ENCODE results near the gene MRPS27.

MRPS27 gene

DNA sequence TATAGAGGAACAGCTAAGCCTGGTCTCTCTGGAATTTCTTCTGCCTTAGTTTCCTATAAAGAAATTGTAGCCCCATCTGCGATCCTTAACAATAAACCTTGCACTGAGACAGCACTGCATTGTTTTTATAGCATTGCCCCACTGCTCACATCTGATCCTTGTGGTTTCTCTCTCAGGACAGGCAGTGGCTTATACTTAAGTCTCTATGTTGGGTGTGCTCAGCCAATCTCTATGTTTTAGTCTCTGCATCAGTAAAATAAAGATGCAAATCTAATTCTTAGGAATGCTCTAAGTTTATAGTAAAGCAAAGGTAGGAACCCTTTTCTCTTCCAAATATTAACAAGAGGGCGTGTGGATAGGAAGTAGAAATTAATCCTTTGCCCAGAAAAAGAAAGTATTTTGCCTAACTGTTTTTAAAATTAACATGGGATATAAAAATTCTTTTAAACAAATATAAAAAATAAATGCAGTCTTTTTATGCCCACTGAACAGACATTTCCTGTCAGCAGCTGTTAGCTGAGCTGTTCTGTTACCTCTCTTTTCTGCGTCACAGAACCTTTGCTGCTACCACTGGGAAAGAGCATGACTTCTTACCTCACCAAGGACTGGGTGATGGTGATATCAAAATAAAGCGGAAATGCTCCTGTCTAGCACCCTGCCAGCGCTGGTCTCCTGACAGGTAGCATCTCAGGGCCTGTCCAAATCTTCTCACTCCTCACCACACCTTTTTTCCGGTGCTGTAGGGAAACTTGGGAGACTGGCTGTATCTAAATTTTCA lies 29.5 kb downstream of the MRPS27 start:
- no peak for DNase-seq

DNA sequence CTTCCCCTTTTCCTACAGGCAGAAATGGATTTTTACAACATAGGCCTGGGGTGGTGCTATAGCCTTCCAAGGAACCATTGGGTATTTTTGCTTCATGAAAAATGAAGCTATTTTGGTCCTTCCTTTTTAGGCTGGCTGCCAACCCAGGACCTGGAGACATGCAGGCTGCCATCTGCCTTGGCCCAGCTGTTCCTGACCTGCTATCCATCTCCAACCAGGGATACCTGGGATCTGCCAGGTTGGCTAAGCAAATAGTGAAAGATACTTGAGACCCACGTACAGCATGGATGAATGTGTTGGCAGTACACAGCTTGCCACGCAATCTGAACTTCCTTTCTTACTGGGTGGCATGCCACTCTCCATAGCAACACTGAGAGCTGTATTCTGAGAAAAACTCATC lies 31.1 kb downstream of the MRPS27 start:
- DNase-seq, result no peak

DNA sequence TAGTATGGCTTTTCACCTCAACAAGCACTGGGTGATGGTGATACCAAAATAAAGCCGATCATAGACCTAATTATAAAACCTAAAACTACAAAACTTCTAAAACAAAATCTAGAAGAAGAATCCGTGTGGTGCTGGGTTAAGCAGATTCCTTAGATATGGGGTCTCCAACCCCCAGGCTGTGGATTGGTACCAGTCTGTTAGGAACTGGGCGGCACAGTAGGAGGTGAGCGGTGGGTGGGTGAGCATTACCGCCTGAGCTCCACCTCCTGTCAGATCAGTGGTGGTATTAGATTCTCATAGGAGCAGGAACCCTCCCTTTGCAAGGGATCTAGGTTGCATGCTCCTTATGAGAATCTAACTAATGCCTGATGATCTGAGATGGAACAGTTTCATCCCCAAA lies 33.2 kb downstream of the MRPS27 start:
- DNase-seq, result no peak

DNA sequence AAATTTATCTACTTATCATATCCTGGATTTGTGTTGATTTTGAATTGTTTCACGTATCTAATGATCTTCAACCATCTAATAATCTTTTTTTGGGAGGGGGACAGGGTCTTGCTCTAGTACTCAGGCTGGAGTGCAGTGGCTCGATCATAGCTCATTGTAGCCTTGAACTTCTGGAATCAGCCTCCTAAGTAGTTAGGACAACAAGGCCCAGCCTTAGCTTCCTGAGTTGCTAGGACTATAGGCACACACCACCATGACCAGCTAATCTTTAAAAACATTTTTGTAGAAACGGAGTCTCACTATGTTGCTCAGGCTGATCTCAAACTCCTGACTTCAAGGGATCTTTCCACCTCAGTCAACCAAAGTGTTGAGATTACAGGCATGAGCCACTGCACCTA lies 34.6 kb downstream of the MRPS27 start:
- DNase-seq, result no peak

DNA sequence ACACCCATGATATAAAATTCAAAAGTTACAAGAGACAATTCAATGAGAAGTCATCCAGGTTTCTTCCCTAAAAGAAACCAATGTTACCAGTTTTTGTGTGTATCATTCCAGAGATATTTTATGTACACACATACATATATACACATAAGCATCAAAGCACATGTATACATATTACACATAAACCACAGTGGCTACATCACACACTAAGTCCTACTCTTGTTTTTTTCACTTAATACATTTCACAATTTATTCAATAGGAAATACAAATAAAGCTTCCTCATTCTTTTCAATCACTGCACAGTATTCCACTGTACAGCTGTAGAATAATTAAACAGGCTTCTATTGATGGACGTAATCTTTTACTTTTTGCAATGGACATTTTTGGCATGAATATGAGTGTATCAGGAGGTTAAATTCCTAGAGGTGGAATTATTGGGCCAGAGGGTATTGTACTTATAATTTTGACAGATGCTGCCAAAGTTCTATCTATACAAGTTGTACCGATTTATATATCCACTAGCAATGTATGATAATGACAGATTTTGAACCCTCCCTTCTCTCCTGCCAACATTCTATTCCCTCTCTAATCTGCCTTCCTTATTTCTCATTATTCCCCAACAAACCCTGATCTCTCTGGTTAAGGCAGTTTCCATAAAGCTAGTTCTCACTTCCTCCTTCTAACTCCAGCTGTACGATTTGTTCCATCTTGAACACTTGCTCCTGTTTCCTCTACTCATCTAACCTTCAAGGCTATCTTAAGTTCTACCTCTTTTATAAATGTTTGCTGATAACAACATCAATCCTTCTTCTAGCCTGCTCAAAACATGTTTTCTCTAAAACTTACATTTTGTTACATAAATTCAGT lies 35.2 kb downstream of the MRPS27 start:
- no peak for DNase-seq

DNA sequence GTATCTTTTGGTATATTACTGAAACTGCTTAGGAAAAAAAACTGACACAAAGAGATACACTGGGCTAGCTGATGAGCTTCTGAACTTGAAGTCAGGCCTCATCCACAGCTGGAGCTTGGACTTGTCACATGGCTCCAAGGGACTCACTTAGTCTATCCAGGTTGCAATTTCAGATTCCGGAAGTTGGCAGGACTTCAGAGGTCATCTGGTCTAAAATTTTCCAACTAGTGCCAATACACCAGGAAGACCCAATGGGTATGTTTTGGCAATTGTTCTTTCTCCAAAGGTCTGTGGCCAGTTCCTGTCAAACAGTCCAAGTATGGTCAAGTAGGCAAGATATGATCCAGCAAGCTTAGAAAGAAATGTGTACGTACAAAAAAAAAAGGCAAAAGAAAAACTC lies 36.7 kb downstream of the MRPS27 start:
- no peak for DNase-seq

DNA sequence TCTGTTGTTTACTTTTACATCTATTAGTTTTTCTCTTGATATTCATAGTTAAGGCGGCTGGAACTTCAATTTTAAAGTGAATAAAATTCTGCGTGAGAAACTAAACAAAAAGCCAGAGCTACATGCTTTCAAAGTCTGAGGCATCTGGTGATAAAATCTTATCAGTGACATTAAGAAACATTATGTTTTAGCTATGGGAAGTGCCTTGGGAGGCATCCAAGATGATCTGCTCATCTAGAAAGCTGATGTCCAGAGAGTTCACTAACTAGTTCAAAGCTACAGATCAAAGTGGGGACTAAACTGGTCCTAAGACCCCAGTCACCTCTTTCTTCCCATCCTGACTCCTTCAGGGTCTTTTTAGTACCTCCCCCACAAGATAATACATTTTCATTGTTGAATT lies 37.2 kb downstream of the MRPS27 start:
- peak; percentile 54 for DNase-seq

DNA sequence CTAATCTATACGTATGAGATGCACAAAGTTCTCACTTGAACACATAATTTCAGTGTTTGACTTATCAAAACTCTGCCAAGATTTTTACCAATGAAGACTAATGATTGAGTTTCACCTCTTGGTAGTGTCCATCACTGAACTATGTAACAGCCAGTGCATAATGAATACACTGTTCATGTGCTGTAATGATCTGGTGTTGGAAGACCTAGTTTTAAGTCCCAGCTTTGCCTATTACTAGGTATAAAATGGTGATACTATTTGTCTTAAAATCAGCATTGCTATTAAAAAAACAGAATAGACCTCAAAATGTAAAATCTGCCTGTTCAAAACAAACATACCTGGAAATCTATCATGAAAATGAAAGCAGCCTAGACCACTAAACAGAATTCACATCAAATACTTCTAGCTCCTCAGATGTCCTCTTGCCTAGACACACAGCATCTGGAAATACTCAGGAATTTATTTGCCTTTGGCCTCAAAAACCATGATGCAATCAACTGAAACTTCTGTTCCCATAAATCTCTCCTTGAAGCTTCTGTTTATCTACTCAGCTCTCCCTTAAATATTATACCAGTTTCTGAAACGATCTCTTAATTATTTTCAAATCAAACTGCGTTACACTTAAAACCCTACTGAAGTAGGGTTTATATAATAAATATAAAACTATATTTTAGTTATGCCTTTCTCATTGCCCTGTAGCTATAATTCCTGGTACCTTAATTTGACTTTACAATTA lies 38.1 kb downstream of the MRPS27 start:
- DNase-seq, result peak; percentile 86

DNA sequence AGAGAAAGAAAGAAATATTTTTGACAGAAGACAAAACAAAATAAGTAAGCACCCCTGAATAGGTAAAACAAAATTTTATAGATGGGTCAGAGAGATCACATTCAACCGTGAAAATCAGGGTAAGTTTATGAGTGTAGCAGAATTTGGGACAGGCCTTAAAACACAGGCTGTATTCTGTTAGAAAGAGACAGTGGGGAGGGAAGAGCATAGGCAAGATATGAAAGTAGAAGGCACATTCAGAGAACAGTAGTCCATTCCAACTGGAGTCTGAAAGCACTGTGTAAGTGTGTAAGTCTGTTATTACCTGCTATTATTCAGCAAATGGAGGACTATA lies 38.6 kb downstream of the MRPS27 start:
- DNase-seq, result no peak

DNA sequence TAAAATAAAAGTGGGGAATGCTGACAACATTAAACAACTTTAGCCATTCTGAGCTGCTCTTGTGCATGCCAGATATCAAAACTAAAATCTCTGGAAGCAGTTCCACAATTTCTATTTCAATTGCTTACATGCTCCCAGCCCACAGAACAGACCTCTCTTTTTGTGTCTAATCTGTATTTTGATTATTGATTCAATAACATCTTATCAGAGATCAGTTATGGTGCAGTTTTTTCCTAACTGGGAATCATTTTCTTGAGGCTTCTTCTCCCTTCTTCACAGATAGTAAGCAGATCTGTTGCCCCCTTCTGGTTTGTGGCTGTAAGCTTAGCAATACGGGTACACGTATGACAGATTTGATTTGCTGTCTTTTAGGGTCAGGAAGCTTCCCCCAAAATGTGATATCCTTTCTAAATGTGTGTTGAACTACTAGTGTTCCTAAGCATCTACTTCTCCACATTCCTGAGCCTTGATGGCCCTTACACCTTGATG lies 39.4 kb downstream of the MRPS27 start:
- peak; percentile 42 for DNase-seq

DNA sequence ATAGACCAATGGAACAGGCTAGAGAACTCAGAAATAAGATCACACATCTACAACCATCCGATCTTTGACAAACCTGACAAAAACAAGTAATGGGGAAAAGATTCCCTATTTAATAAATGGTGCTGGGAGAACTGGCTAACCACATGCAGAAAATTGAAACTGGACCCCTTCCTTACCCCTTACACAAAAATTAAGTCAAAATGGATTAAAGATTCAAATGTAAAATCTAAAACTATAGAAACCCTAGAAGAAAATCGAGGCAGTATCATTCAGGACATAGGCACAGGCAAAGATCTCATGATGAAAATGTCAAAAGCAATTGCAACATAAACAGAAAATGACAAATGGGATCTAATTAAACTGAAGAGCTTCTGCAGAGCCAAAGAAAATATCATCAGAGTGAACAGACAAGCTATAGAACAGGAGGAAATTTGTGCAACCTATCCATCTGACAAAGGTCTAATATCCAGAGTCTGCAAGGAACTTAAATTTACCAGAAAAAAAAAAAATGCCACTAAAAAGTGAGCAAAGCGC lies 43.8 kb downstream of the MRPS27 start:
- no peak for DNase-seq

DNA sequence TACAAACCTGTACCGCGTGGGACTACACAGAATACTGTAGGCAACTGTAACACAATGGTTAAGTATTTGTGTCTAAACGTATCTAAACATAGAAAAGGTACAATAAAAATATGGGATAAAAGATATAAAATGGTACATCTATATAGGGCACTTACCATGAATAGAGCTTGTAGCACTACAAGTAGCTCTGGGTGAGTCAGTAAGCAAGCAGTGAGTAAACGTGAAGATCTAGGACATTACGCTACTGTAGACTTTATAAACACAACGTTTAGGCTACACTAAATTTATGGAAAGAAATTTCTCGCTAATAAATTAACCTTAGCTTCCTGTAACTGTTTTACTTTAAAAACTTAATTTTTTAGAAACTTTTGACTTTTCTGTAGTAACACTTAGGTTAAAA lies 46.5 kb downstream of the MRPS27 start:
- no peak for DNase-seq

DNA sequence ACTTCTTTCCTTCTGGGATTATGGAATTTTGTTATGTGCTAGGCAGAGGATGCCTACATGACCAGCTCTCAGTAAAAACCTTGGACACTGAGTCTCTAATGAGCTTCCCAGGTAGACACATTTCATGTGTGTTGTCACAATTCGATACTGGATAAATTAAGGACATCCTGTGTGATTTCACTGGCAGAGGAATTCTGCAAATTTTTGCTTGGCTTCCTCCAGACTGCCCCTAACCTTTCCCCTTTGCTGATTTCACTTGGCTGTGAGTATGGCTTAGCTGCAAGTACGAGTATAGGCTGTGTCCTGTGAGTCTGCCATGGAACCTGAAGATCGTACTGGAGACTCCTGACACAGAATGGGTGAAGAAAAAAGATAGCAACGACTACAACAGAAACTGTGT lies 47.6 kb downstream of the MRPS27 start:
- DNase-seq, result no peak

DNA sequence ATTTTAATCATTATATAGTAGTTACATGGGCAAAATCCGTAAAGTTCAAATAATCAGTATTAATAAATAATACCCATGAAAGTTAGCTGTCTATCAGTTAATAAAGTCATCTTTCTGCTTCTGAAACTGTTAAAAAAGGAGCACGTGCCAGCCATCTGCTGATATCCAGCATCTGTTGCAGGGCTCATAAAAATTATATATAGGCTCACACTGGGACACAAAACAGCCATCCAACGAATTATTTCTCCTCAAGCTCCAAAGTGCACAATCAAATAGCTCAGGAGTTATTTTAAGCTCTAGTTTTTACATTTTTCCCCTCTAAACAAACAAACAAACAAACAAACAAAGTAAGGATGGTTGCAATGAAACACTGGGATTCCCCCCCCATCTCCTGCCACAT lies 48.3 kb downstream of the MRPS27 start:
- no peak for DNase-seq

DNA sequence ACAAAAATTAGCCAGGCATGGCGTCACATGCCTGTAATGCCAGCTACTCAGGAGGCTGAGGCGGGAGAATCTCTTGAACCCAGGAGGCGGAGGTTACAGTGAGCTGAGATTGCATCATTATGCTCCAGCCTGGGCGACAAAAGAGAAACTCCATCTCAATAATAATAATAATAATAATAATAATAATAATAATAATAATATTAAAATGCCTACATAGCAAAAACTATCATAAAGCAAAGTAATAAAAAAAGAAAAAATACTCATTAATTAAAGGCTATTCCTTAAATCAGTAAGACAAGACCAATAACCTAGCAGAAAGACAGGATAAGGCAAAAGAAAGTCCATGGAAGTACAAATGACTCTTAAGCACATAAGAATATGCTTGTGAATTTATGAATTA lies 50.0 kb downstream of the MRPS27 start:
- no peak for DNase-seq

DNA sequence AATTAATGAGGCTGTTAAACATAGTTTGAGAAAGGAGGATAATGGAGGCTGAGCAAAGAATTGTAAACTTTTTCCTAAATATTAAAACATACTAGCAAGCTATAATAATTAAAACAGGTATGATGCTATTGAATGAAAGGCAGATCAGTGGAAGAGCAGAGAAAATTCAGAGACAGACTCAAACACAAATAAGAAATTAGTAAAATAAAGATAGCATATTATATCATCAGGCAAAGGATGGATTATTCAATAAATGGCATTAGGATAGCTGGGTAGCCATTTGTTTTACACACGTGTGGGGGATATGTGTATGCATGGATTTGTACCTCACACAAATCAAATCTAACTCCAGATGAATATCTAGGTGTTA lies 50.6 kb downstream of the MRPS27 start:
- no peak for DNase-seq

DNA sequence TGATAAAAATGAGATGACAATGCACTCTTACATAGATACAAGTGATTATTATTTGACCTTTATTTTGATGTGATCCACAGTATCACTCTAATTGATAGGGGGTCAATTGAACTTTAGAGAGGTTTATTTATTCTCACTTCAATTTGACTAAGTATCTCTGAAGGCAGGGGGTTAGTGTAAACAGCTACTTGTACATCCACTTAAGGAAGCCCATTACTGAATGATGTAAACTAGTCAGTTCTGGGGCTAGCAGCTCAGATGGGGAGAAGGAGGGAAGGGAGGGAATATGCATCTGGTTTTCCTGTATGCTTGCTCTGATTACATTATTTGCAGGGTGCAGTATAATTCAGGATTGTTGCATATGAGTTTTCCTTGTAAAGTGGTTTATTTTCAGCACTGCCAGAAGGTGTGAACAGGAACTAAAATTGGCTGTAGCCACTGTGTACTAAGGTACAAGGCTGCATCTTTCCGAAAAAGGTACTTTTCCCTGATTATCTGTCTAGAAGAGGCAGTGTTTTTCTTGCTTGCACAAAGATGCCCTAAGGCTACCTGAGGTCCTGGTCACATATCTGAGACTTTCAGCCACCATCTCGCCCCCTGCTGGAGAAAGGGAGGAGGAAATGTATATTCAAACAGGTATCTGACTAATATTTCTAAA lies 51.2 kb downstream of the MRPS27 start:
- peak; percentile 71 for DNase-seq

DNA sequence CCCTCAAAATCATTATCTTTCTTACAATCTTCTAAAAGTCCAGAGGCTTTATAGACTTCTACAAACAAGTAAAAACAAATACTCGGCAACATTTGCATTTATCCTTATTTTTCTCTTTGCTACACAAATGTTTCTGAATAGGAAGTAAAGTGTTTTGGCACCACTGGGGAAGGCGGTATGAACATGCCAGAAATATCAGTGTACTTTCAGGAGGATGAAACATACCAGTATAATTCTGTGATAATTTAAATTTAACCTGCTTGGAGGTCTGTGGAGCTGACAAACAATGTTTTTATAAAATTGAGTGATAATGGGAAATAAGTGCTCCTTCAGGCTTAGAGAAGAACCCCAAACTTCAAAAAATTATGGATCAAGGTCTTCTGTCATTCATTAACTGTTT lies 51.8 kb downstream of the MRPS27 start:
- no peak for DNase-seq

DNA sequence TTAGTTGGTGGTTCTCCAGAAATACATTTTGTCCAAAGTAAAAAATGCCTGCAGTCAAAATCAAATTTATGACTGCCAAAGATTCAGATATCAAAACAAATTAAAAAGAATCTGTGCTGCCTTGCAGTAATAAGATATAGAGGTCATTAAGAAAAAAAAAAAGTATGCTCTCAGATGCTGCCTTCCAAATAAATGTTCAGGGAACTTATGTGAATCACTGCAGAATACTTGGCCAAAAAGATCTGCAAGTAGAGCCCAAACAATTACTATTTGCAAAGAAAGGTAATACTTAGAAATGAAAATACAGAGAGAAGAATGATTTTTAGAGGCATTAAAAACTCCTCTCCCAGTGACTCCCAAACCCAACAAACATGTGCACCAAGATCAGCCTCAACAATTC lies 52.4 kb downstream of the MRPS27 start:
- no peak for DNase-seq

DNA sequence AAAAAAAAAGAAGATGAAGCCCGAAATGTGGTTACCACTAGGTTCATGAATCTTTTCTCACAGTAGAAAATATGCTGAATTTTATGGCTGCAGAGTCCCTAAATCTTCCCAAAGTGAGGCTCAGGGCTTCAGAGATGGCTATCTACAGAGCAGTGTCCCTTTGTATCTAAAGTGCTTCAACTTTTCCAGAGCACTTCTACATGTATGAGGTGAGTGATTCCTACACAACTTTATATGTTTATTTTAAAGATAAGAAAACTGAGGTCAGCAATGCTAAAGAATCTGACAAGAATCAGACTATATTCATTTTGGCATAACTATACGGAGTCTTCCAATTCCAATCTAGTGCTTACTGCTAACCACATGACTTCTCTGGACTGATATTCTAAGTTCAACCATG lies 53.2 kb downstream of the MRPS27 start:
- no peak for DNase-seq

DNA sequence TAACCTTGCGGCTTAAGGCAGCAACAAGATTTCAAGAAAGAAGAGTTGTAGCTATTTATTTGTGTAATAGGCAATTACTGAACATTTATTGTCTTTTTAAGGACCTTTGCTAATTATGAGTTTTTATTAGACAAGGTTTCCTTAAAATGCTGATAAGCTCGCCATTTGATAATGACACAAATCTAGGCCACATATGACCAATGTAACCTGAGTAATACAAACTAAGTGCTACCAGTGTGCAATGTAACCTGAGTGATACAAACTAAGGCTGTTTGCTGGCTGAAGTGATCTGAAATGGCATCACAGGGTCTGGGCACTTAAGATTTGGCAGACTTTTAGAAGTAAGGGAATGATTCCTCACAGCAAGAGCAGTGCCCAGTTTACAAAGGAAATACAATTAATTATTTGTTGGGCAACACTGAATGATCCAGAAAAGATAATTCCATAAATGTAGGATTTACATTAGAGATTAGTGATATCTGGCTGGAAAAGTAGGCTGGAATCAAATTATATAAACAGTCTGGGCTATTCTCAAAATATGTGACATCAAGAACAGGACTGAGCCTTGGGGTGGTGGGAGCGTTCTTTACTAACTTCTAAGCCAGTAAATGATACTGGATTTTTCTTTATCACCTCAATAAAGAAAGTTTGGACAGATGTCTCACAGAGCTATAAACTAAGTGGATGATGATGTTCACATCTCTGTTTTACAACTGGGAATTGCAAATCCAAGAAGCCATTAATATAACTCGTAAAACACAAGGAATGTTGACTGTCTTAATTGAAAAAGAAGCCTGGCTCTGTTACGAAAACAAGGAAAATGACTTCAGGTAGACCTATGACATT lies 54.8 kb downstream of the MRPS27 start:
- no peak for DNase-seq

DNA sequence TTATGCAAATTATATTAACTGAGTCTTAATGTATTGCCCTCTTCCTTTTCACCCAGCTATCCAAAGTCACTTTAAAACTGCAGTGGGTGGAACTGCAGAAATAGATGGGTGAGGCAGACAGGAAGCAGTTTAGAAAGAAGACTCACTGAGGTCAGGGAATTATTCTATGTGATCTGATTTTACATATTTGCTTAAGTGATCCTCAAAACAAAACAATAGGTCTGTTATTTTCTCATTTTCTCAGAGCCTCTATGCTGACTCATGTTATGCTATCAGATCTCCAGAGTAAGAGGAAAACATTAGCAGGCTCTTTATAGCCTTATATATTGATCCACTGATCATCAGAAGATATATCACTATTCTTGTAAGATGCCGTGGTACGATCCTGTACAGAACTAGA lies 63.5 kb downstream of the MRPS27 start:
- DNase-seq, result no peak
